ENCODE measurements around the gene PRKN.

PRKN gene

GRCh38 chr6:162294029-162294428, 433.5 kb downstream of the PRKN start:
- H3K9me3 ChIP-seq (ENCODE audit: control insufficient read depth, low read length), result no peaks in the 10 kb centered on the region
- 65 to 67% methylated on average over 1 to 3 of the region's 4 CpGs for WGBS, 2 experiments (ENCODE audit: insufficient coverage in 2 of 2)
- no peaks in the 10 kb centered on the region for H3K36me3 ChIP-seq (ENCODE audit: control insufficient read depth, insufficient read depth, low read length)
- no peaks in the 10 kb centered on the region for H3K4me1 ChIP-seq (ENCODE audit: control insufficient read depth, insufficient read depth, low read length, poor library complexity, severe bottlenecking)
- no peak overlapping the region for H3K27ac ChIP-seq (ENCODE audit: low read depth, low read length, severe bottlenecking)
- no peak overlapping the region for H3K4me3 ChIP-seq (ENCODE audit: extremely low read depth, insufficient read depth, low read length, poor library complexity, severe bottlenecking)

DNA sequence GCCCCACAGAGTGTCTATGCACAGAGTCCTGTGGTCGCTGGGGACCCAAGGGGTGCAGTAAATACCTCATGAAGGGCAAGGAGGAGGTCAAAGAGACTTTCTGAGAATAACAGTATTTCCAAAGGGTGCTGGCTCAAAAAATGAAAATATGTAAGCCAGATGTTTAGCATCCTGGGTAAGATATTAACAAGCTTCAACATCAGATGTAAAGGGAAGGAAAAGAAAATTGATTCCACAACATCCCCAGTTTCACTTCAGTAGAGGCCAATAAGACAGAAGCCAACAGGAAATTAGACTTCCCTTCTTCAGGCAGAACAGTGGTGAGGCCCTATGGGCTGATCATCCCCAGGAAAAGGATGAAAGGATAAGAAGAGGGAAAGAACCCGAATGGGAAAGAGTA, 434.7 kb downstream of the PRKN start:
- Histone ChIP-seq H3K4me3 (ENCODE audit: extremely low read depth, insufficient read depth, low read length, poor library complexity, severe bottlenecking) (no peak overlapping the region), H3K9me3 (ENCODE audit: control insufficient read depth, low read length) (no peaks in the 10 kb centered on the region), H3K27ac (ENCODE audit: low read depth, low read length, severe bottlenecking) (no peak overlapping the region), H3K36me3 (ENCODE audit: control insufficient read depth, insufficient read depth, low read length) (no peaks in the 10 kb centered on the region), H3K4me1 (ENCODE audit: control insufficient read depth, insufficient read depth, low read length, poor library complexity, severe bottlenecking) (no peaks in the 10 kb centered on the region)
- 75 to 78% methylated on average over 1 of the region's 2 CpGs for WGBS, 2 experiments (ENCODE audit: insufficient coverage in 2 of 2)

GRCh38 chr6:162290846-162291465, 436.6 kb downstream of the PRKN start:
- Histone ChIP-seq H3K36me3 (ENCODE audit: control insufficient read depth, insufficient read depth, low read length) (no peaks in the 10 kb centered on the region), H3K4me1 (ENCODE audit: control insufficient read depth, insufficient read depth, low read length, poor library complexity, severe bottlenecking) (no peaks in the 10 kb centered on the region), H3K4me3 (ENCODE audit: extremely low read depth, insufficient read depth, low read length, poor library complexity, severe bottlenecking) (no peak overlapping the region), H3K27ac (ENCODE audit: low read depth, low read length, severe bottlenecking) (no peak overlapping the region), H3K9me3 (ENCODE audit: control insufficient read depth, low read length) (no peaks in the 10 kb centered on the region)
- 94 to 98% methylated on average over 4 to 5 of the region's 6 CpGs for WGBS, 2 experiments (ENCODE audit: insufficient coverage in 2 of 2)

DNA sequence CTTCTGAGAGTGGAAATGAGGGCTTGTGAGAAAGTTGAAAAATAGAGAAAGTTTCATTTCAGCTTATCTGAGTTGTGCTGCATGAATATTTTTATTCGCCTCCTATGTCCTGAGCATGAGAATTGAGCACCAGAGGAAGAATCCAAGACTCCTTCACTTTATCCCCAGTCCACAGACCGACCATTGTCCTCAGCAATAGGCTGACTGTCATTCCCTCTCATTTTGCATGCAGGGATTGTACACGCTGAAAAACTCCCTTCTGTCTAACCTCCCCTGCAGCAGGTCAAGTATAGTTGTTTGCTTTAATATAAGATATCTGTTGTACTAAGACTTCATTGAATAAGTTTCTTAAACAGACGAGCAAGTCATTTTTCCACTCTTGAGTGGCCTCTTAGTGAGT, 437.6 kb downstream of the PRKN start:
- Histone ChIP-seq H3K4me3 (ENCODE audit: extremely low read depth, insufficient read depth, low read length, poor library complexity, severe bottlenecking) (no peak overlapping the region), H3K27ac (ENCODE audit: low read depth, low read length, severe bottlenecking) (no peak overlapping the region), H3K9me3 (ENCODE audit: control insufficient read depth, low read length) (no peaks in the 10 kb centered on the region), H3K4me1 (ENCODE audit: control insufficient read depth, insufficient read depth, low read length, poor library complexity, severe bottlenecking) (no peaks in the 10 kb centered on the region), H3K36me3 (ENCODE audit: control insufficient read depth, insufficient read depth, low read length) (no peaks in the 10 kb centered on the region)
- WGBS, 2 experiments (ENCODE audit: insufficient coverage in 2 of 2), result 86 to 93% methylated on average over 1 to 2 of the region's 4 CpGs

DNA sequence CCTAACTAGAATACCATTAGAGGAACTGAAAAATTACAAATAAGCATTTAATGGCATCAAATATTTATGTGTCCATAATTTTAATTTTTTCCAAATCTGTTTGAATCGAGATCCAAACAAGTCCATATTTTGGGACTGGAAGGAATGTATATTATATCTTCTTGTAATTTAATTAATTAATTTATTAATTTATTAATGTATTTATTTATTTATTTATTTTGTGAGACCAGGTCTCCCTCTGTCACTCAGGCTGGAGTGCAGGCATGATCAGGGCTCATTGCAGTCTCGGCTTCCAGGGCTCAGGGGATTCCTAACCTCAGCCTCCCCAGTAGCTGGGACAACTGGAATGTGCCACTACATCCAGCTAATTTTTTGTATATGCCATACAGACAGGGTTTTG, 453.6 kb downstream of the PRKN start:
- H3K4me1 ChIP-seq (ENCODE audit: control insufficient read depth, insufficient read depth, low read length, poor library complexity, severe bottlenecking), result no peaks in the 10 kb centered on the region

GRCh38 chr6:162271922-162272321, 455.6 kb downstream of the PRKN start:
- H3K36me3 ChIP-seq (ENCODE audit: control insufficient read depth, insufficient read depth, low read length), result no peaks in the 10 kb centered on the region
- H3K27ac ChIP-seq (ENCODE audit: low read depth, low read length, severe bottlenecking), result no peak overlapping the region
- H3K4me3 ChIP-seq (ENCODE audit: extremely low read depth, insufficient read depth, low read length, poor library complexity, severe bottlenecking), result no peak overlapping the region
- H3K9me3 ChIP-seq (ENCODE audit: control insufficient read depth, low read length), result no peaks in the 10 kb centered on the region
- no peaks in the 10 kb centered on the region for H3K4me1 ChIP-seq (ENCODE audit: control insufficient read depth, insufficient read depth, low read length, poor library complexity, severe bottlenecking)
- WGBS, 2 experiments (ENCODE audit: insufficient coverage in 2 of 2), result 88% methylated on average over 3 of the region's 5 CpGs; no CpG with 5 or more reads in 1 of the 2 experiments

More for the DNA sequence above, 453.6 kb downstream of the PRKN start:
- 67 to 100% methylated on average over 1 of the region's 2 CpGs for WGBS, 2 experiments (ENCODE audit: insufficient coverage in 2 of 2)
- Histone ChIP-seq H3K27ac (ENCODE audit: low read depth, low read length, severe bottlenecking) (no peak overlapping the region), H3K4me3 (ENCODE audit: extremely low read depth, insufficient read depth, low read length, poor library complexity, severe bottlenecking) (no peak overlapping the region), H3K36me3 (ENCODE audit: control insufficient read depth, insufficient read depth, low read length) (no peaks in the 10 kb centered on the region), H3K9me3 (ENCODE audit: control insufficient read depth, low read length) (no peaks in the 10 kb centered on the region)

DNA sequence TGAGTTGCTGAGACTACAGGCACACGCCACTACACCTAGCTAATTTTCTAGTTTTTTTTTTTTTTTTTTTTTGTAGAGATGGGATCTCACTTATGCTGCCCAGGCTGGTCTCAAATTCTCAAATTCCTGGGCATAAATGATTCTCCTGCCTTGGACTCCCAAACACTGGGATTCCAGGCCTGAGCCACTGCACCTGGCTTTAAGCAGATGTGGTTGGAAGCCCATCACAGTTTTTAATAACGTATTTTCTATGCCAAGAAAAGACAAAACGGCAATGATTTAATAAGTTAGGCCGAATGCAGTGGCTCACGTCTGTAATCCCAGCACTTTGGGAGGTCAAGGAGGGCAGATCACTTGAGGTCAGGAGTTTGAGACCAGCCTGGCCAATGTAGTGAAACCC, 456.6 kb downstream of the PRKN start:
- Histone ChIP-seq H3K36me3 (ENCODE audit: control insufficient read depth, insufficient read depth, low read length) (no peaks in the 10 kb centered on the region), H3K4me3 (ENCODE audit: extremely low read depth, insufficient read depth, low read length, poor library complexity, severe bottlenecking) (no peak overlapping the region), H3K27ac (ENCODE audit: low read depth, low read length, severe bottlenecking) (no peak overlapping the region), H3K4me1 (ENCODE audit: control insufficient read depth, insufficient read depth, low read length, poor library complexity, severe bottlenecking) (no peaks in the 10 kb centered on the region), H3K9me3 (ENCODE audit: control insufficient read depth, low read length) (no peaks in the 10 kb centered on the region)
- 80 to 87% methylated on average over 1 to 4 of the region's 5 CpGs for WGBS, 2 experiments (ENCODE audit: insufficient coverage in 2 of 2)

GRCh38 chr6:162267641-162268040, 459.9 kb downstream of the PRKN start:
- Histone ChIP-seq H3K9me3 (ENCODE audit: control insufficient read depth, low read length) (no peaks in the 10 kb centered on the region), H3K4me1 (ENCODE audit: control insufficient read depth, insufficient read depth, low read length, poor library complexity, severe bottlenecking) (no peaks in the 10 kb centered on the region), H3K27ac (ENCODE audit: low read depth, low read length, severe bottlenecking) (no peak overlapping the region), H3K4me3 (ENCODE audit: extremely low read depth, insufficient read depth, low read length, poor library complexity, severe bottlenecking) (no peak overlapping the region), H3K36me3 (ENCODE audit: control insufficient read depth, insufficient read depth, low read length) (no peaks in the 10 kb centered on the region)
- WGBS, 2 experiments (ENCODE audit: insufficient coverage in 2 of 2), result 83 to 100% methylated on average over 1 of the region's 2 CpGs

DNA sequence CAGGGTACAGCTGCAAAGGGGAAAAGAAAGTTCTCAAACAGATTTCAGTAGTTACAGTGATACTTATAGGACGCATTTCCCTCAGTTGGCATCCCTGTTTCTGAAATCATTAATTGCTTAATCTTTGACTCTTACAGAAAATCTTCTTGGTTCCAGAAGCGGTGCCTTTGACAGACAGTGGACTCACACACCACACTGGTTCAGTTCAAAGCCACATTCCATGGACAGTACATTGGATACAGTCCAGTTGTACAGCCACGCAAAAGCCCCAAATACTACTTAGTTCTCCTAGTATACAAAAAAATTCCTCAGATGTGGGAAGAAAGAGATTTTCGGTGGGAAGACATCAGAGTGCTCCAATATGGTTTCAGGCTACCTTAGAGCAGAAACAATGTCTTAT, 460.4 kb downstream of the PRKN start:
- Histone ChIP-seq H3K4me1 (ENCODE audit: control insufficient read depth, insufficient read depth, low read length, poor library complexity, severe bottlenecking) (no peaks in the 10 kb centered on the region), H3K4me3 (ENCODE audit: extremely low read depth, insufficient read depth, low read length, poor library complexity, severe bottlenecking) (no peak overlapping the region), H3K27ac (ENCODE audit: low read depth, low read length, severe bottlenecking) (no peak overlapping the region), H3K36me3 (ENCODE audit: control insufficient read depth, insufficient read depth, low read length) (no peaks in the 10 kb centered on the region), H3K9me3 (ENCODE audit: control insufficient read depth, low read length) (no peaks in the 10 kb centered on the region)
- WGBS, 2 experiments (ENCODE audit: insufficient coverage in 2 of 2), result 83 to 100% methylated on average over 1 of the region's 4 CpGs

- no peak overlapping the region for H3K4me3 ChIP-seq (ENCODE audit: extremely low read depth, insufficient read depth, low read length, poor library complexity, severe bottlenecking)
- no peaks in the 10 kb centered on the region for H3K9me3 ChIP-seq (ENCODE audit: control insufficient read depth, low read length)
- H3K4me1 ChIP-seq (ENCODE audit: control insufficient read depth, insufficient read depth, low read length, poor library complexity, severe bottlenecking), result no peaks in the 10 kb centered on the region
- H3K36me3 ChIP-seq (ENCODE audit: control insufficient read depth, insufficient read depth, low read length), result no peaks in the 10 kb centered on the region
- WGBS, 2 experiments (ENCODE audit: insufficient coverage in 2 of 2), result 67 to 78% methylated on average over 4 to 6 of the region's 6 CpGs
- H3K27ac ChIP-seq (ENCODE audit: low read depth, low read length, severe bottlenecking), result no peak overlapping the region
These were observed 463.0 kb downstream of the PRKN start for GRCh38 chr6:162264581-162264980.

GRCh38 chr6:162262466-162263196, 464.9 kb downstream of the PRKN start:
- Histone ChIP-seq H3K27ac (ENCODE audit: low read depth, low read length, severe bottlenecking) (no peak overlapping the region), H3K36me3 (ENCODE audit: control insufficient read depth, insufficient read depth, low read length) (no peaks in the 10 kb centered on the region), H3K4me1 (ENCODE audit: control insufficient read depth, insufficient read depth, low read length, poor library complexity, severe bottlenecking) (no peaks in the 10 kb centered on the region), H3K4me3 (ENCODE audit: extremely low read depth, insufficient read depth, low read length, poor library complexity, severe bottlenecking) (no peak overlapping the region), H3K9me3 (ENCODE audit: control insufficient read depth, low read length) (no peaks in the 10 kb centered on the region)
- 87 to 90% methylated on average over 7 to 11 of the region's 15 CpGs for WGBS, 2 experiments (ENCODE audit: insufficient coverage in 2 of 2)
